Measurements from ENCODE around the gene TMEM151B.

DNA sequence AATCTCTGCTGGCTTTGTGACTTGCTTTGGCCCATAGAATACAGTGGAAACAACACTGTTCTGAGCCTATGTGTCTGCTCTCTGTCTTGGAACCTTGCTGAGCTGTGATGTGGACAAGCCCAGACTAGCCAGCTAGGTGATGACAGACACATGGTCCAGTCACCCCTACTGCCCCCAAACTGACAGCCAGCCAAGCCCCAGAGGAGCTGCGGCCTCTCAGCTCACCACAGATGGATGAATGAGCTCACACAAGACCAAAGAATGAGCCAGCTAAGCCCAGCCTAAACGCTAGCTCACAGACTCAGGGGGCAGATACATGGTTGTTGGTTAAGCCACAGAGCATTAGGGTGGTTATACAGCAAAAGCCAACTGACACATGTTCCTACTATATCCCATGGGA is 38.8 kb downstream of the TMEM151B start:
- TF ChIP-seq, protein P1, sequence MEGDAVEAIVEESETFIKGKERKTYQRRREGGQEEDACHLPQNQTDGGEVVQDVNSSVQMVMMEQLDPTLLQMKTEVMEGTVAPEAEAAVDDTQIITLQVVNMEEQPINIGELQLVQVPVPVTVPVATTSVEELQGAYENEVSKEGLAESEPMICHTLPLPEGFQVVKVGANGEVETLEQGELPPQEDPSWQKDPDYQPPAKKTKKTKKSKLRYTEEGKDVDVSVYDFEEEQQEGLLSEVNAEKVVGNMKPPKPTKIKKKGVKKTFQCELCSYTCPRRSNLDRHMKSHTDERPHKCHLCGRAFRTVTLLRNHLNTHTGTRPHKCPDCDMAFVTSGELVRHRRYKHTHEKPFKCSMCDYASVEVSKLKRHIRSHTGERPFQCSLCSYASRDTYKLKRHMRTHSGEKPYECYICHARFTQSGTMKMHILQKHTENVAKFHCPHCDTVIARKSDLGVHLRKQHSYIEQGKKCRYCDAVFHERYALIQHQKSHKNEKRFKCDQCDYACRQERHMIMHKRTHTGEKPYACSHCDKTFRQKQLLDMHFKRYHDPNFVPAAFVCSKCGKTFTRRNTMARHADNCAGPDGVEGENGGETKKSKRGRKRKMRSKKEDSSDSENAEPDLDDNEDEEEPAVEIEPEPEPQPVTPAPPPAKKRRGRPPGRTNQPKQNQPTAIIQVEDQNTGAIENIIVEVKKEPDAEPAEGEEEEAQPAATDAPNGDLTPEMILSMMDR (IDR thresholded peaks at IDR 0.05), result no peak
- TF ChIP-seq POLR2AphosphoS5 (IDR thresholded peaks at IDR 0.05), result no peak
- no peak for TF ChIP-seq POLR2A (IDR thresholded peaks at IDR 0.05)
